ENCODE data around the gene GARNL3.

- TF ChIP-seq CTCF (IDR thresholded peaks at IDR 0.05; ENCODE audit: insufficient read depth, low read depth, low read length) (peak; percentile 22), EZH2 (IDR thresholded peaks at IDR 0.05; ENCODE audit: insufficient read depth, low read length) (no peak)
Observed at GRCh38 chr9:127347831-127348776, 83.5 kb downstream of the GARNL3 start.

Measured in astrocyte (in vitro differentiated cells and primary cell).